ENCODE results near the gene PI4K2A. TPM values are rescaled to one million over a fixed set of nuclear protein-coding genes. Genes with fewer than 3 reads are reported as not detected.

PI4K2A gene
- total and polyA plus RNA-seq, 2 experiments from 2014 or later, result 16.6 to 28.7 TPM

DNA sequence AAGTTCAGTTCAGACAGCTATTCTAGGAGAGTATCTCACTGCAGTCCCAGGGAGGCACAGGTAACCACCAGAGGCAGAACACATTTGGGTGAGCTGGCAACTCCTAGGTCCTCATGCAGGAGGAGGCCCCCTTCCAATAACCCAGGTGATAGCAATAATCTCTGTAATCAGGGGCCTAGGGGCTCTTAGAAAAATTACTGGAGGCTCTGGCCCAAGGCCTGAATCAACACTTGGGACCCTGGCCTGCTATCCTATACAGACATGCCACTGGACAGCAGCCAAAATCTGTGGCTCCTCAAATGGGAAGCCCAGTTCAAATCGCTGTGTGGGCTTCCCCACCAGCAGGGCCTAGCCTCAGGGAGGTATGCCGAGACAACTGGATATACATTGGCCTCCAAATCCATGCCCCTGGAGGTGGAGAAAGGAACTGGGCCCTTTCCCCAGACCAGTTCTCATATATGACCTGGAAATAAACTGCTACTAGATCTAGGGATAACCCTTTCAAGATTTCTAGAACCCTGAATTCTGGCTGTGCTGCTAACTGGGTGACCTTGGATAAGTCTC is 45.0 kb downstream of the PI4K2A start:
- Histone ChIP-seq H3K79me2 (ENCODE audit: insufficient read depth) (peaks cover 62% of the 10 kb centered on the region), H3F3A (ENCODE audit: insufficient read depth) (peaks cover 67% of the 10 kb centered on the region)
- in situ Hi-C loops (cut with MboI), result no loop called here

DNA sequence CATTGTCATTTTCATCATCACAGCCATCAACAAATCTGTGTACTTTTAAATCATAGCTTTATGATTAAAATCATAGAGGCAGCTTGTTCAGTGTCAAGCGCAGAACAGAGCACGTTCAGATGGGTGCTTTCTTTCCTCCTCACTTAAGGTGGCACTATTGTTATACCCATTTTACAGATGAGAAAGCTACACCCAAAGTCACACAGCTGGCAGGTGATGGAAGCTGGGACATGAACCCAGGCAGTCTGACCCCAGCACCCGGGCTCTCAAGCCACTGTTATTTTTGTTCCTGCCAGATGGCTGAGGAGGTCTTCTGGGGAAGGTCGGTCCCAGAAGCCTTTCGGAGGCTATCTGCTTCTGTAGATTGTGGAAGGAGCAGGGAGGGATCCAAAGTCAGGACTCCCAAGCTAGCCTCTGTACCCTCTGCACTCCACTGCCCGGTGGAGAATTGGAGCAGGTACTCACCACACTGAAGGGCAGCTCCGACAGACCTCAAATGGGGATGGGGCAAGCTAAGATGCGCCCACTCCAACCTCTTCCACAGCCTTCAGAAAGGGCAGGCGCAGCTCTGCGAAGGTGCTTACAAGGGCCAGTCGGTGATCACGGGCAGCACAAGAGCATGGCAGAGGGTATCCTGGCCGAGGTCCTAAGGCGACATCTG is 46.0 kb downstream of the PI4K2A start:
- 2 to 9% methylated on average over 13 of the region's 14 CpGs for WGBS, 2 experiments (ENCODE audit: low coverage in 1 of 2, low lambda C conversion rate in 2 of 2, missing lambda C conversion rate in 2 of 2)
- peaks cover 61% of the 10 kb centered on the region for H3K4me1 ChIP-seq (ENCODE audit: insufficient read depth)
- H3K4me2 ChIP-seq (ENCODE audit: unreplicated experiment), result peak overlapping the region; percentile 96
- peaks cover 68% of the 10 kb centered on the region for H3F3A ChIP-seq (ENCODE audit: insufficient read depth)
- DNase-seq, result peak; percentile 23
- peak overlapping the region; percentile 91 for H3K4me3 ChIP-seq
- peaks cover 53% of the 10 kb centered on the region for H3K79me2 ChIP-seq (ENCODE audit: insufficient read depth)
- no peaks in the 10 kb centered on the region for H3K27me3 ChIP-seq (replicated peaks; ENCODE audit: insufficient read depth)
- in situ Hi-C loops (cut with MboI), result no loop called here
- peak overlapping the region; percentile 94 for H3K9ac ChIP-seq
- no peak for TF ChIP-seq EZH2phosphoT487 (IDR thresholded peaks at IDR 0.05; ENCODE audit: insufficient read depth, low read depth)
- no peak for TF ChIP-seq EZH2 (IDR thresholded peaks at IDR 0.05; ENCODE audit: insufficient read depth, poor library complexity, severe bottlenecking)
- no peaks in the 10 kb centered on the region for H4K20me1 ChIP-seq (ENCODE audit: insufficient read depth)
- no peaks in the 10 kb centered on the region for H3K9me3 ChIP-seq (ENCODE audit: low read depth)
- H2AFZ ChIP-seq, result peak overlapping the region; percentile 50
- H3K9me2 ChIP-seq (ENCODE audit: insufficient read depth), result no peaks in the 10 kb centered on the region
- no peaks in the 10 kb centered on the region for H3K36me3 ChIP-seq (ENCODE audit: low read depth)
- peak overlapping the region; percentile 99 for H3K27ac ChIP-seq

More for the DNA sequence above, 45.0 kb downstream of the PI4K2A start:
- H4K20me1 ChIP-seq (ENCODE audit: insufficient read depth), result no peaks in the 10 kb centered on the region
- H3K4me1 ChIP-seq (ENCODE audit: insufficient read depth), result peaks cover 59% of the 10 kb centered on the region
- H2AFZ ChIP-seq, result no peak overlapping the region
- H3K36me3 ChIP-seq (ENCODE audit: low read depth), result no peaks in the 10 kb centered on the region
- DNase-seq, result peak; percentile 63
- no peaks in the 10 kb centered on the region for H3K9me2 ChIP-seq (ENCODE audit: insufficient read depth)
- H3K27me3 ChIP-seq (replicated peaks; ENCODE audit: insufficient read depth), result no peaks in the 10 kb centered on the region
- peak overlapping the region; percentile 91 for H3K4me3 ChIP-seq
- peak overlapping the region; percentile 99 for H3K27ac ChIP-seq
- TF ChIP-seq EZH2 (IDR thresholded peaks at IDR 0.05; ENCODE audit: insufficient read depth, poor library complexity, severe bottlenecking) (no peak), EZH2phosphoT487 (IDR thresholded peaks at IDR 0.05; ENCODE audit: insufficient read depth, low read depth) (no peak)
- H3K9me3 ChIP-seq (ENCODE audit: low read depth), result no peaks in the 10 kb centered on the region
- peak overlapping the region; percentile 94 for H3K9ac ChIP-seq
- WGBS, 2 experiments (ENCODE audit: low coverage in 1 of 2, low lambda C conversion rate in 2 of 2, missing lambda C conversion rate in 2 of 2), result 19 to 28% methylated on average over 2 of the region's 2 CpGs
- peak overlapping the region; percentile 96 for H3K4me2 ChIP-seq (ENCODE audit: unreplicated experiment)

DNA sequence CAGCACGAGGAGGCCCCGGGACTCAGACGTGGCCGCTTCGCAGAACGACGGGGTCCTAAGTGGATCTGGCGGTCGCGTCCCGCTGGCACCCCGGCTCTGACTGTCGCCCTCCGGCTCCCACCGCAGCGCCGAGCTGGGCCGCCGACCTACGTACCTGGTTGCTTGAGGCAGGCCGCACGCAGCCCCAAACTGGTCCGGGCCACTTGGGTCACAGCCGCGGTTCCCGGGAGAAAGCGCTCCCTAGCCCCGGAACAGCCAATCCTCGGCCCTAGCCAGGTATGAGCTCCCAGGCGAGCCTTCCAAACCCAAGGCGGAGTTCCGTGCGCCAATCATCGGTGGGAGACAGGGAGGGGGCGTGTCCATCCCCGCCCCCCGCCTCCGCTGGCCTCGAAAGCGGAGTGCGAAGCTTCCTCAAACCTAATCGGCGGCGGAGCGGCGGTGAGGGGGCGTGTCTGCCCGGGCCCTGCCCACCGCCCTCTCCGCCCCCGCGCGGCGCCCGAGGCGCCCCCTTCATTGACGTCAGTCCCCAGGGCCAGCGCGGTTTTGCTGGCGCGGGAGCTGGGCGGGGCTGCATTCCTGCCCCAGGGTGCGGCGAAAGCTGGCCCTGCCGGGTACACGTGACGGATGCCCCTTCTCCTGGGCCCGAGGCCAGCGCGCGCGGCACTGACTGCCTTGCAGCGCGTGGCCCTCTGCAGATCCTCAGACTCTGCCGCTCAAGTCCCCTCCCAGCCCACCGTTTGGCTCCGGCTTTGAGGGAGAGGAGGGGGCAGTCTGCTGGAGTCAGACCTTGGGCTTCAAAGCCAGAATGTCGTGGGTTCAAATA is 46.7 kb downstream of the PI4K2A start, which contains the start of gene AVPI1:
Gene AVPI1, minus strand, starts transcription at position 280 of the 823 bp plus-strand sequence. CDS start 7,336 bp downstream, outside the sequence.
- WGBS, 2 experiments (ENCODE audit: low coverage in 1 of 2, low lambda C conversion rate in 2 of 2, missing lambda C conversion rate in 2 of 2), result 1% methylated on average over 59 to 71 of the region's 78 CpGs
- peak; percentile 97 for DNase-seq
- TF ChIP-seq EZH2 (IDR thresholded peaks at IDR 0.05; ENCODE audit: insufficient read depth, poor library complexity, severe bottlenecking) (no peak), EZH2phosphoT487 (IDR thresholded peaks at IDR 0.05; ENCODE audit: insufficient read depth, low read depth) (no peak)
- peak within 1 kb of the TSS; percentile 94 for H3K9ac ChIP-seq
- H3K9me2 ChIP-seq (ENCODE audit: insufficient read depth), result no peaks in the 10 kb centered on the region
- H3K4me1 ChIP-seq (ENCODE audit: insufficient read depth), result peaks cover 59% of the 10 kb centered on the region
- no peaks in the 10 kb centered on the region for H3K36me3 ChIP-seq (ENCODE audit: low read depth)
- H3K9me3 ChIP-seq (ENCODE audit: low read depth), result no peaks in the 10 kb centered on the region
- peak within 1 kb of the TSS; percentile 99 for H3K27ac ChIP-seq
- peak within 1 kb of the TSS; percentile 91 for H3K4me3 ChIP-seq
- peaks cover 47% of the 10 kb centered on the region for H3K79me2 ChIP-seq (ENCODE audit: insufficient read depth)
- H3F3A ChIP-seq (ENCODE audit: insufficient read depth), result peaks cover 68% of the 10 kb centered on the region
- peak within 1 kb of the TSS; percentile 96 for H3K4me2 ChIP-seq (ENCODE audit: unreplicated experiment)
- H4K20me1 ChIP-seq (ENCODE audit: insufficient read depth), result no peaks in the 10 kb centered on the region
- in situ Hi-C loops (cut with MboI), result no loop called here
- H3K27me3 ChIP-seq (replicated peaks; ENCODE audit: insufficient read depth), result no peaks in the 10 kb centered on the region
- H2AFZ ChIP-seq, result peak within 1 kb of the TSS; percentile 64
